ENCODE results near the gene MSH4.
A peak's percentile ranks its signal among the peaks of the same experiment; 100 is the strongest.
"Not testable (repeated sequence)": the region's sequence is repeated elsewhere in the genome, so short reads cannot be mapped to it uniquely, and the experiment has no call there.

MSH4 gene

GRCh38 chr1:75796376-75797272, at the start of gene MSH4:
MSH4 (plus strand) TSS chr1:75796882; CDS start chr1:75796986, 104 bp downstream.
- peak; percentile 47 for ATAC-seq
- no peak for TF ChIP-seq POU6F1 (CRISPR knock-in tag; IDR thresholded peaks at IDR 0.05; ENCODE audit: borderline replicate concordance, low read depth)
- TF ChIP-seq ESRRG (CRISPR knock-in tag; IDR thresholded peaks at IDR 0.05), result peak; percentile 35; the same call in 1 of the 2 replicates
- peak; percentile 18; the same call in 1 of the 2 replicates for TF ChIP-seq CSRNP3 (CRISPR knock-in tag; IDR thresholded peaks at IDR 0.05)
- no peak for TF ChIP-seq SNAI2 (CRISPR knock-in tag; IDR thresholded peaks at IDR 0.05)
- no peak for TF ChIP-seq OSR1 (CRISPR knock-in tag; IDR thresholded peaks at IDR 0.05)
- peak; percentile 26 for TF ChIP-seq GLIS3 (CRISPR knock-in tag; IDR thresholded peaks at IDR 0.05)
- TF ChIP-seq TSHZ2 (CRISPR knock-in tag; IDR thresholded peaks at IDR 0.05), result no peak
- TF ChIP-seq, protein P1, sequence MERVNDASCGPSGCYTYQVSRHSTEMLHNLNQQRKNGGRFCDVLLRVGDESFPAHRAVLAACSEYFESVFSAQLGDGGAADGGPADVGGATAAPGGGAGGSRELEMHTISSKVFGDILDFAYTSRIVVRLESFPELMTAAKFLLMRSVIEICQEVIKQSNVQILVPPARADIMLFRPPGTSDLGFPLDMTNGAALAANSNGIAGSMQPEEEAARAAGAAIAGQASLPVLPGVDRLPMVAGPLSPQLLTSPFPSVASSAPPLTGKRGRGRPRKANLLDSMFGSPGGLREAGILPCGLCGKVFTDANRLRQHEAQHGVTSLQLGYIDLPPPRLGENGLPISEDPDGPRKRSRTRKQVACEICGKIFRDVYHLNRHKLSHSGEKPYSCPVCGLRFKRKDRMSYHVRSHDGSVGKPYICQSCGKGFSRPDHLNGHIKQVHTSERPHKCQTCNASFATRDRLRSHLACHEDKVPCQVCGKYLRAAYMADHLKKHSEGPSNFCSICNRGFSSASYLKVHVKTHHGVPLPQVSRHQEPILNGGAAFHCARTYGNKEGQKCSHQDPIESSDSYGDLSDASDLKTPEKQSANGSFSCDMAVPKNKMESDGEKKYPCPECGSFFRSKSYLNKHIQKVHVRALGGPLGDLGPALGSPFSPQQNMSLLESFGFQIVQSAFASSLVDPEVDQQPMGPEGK (CRISPR knock-in tag; IDR thresholded peaks at IDR 0.05; ENCODE audit: borderline replicate concordance), result 0 out of 2 replicates have a peak, but pooled peaks have one; percentile 10

GRCh38 chr1:75757210-75757609, 39.5 kb upstream of the MSH4 start:
- ATAC-seq, result not testable (repeated sequence)

DNA sequence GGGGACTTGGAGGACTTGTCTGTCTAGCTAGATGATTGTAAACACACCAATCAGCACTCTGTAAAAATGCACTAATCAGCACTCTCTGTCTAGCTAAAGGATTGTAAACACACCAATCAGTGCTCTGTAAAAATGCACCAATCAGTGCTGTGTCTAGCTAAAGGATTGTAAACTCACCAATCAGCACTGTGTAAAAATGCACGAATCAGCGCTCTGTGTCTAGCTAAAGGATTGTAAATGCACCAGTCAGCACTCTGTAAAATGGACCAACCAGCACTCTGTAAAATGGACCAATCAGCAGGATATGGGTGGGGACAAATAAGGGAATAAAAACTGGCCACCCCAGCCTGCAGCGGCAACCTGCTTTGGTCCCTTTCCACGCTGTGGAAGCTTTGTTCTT, 38.1 kb upstream of the MSH4 start:
- not testable (repeated sequence) for ATAC-seq

- TF ChIP-seq TSHZ2 (CRISPR knock-in tag; IDR thresholded peaks at IDR 0.05) (no peak), BACH2 (CRISPR knock-in tag; IDR thresholded peaks at IDR 0.05; ENCODE audit: borderline replicate concordance) (no peak), ZFP30 (CRISPR knock-in tag; IDR thresholded peaks at IDR 0.05) (no peak), ZFP3 (CRISPR knock-in tag; IDR thresholded peaks at IDR 0.05) (no peak), CSRNP3 (CRISPR knock-in tag; IDR thresholded peaks at IDR 0.05) (no peak), GLIS3 (CRISPR knock-in tag; IDR thresholded peaks at IDR 0.05) (no peak), POU6F1 (CRISPR knock-in tag; IDR thresholded peaks at IDR 0.05; ENCODE audit: borderline replicate concordance, low read depth) (no peak), ISL1 (CRISPR knock-in tag; IDR thresholded peaks at IDR 0.05) (no peak), ZNF8 (CRISPR knock-in tag; IDR thresholded peaks at IDR 0.05) (no peak)
- ATAC-seq, result no peak
Observed at GRCh38 chr1:75764057-75764655, 32.5 kb upstream of the MSH4 start.
